ENCODE data around the gene CATSPERD. TPM values are rescaled to one million over a fixed set of nuclear protein-coding genes. Genes with fewer than 3 reads are reported as not detected.
A peak's percentile ranks its signal among the peaks of the same experiment; 100 is the strongest.

The CATSPERD gene
- total RNA-seq, 1 experiment from 2014 or later: not detected

GRCh38 chr19:5827891-5828660, 107.6 kb downstream of the CATSPERD start:
- CTCF ChIA-PET: interaction anchor here (1.9 kb wide), 1 partner anchor 24 kb away, joined by 11 read pairs; no protein-coding TSS in a partner anchor
- peak; percentile 88 for DNase-seq
- peak overlapping the region; percentile 59 for H3K4me3 ChIP-seq (ENCODE audit: low read length)
- TF ChIP-seq, protein P1, sequence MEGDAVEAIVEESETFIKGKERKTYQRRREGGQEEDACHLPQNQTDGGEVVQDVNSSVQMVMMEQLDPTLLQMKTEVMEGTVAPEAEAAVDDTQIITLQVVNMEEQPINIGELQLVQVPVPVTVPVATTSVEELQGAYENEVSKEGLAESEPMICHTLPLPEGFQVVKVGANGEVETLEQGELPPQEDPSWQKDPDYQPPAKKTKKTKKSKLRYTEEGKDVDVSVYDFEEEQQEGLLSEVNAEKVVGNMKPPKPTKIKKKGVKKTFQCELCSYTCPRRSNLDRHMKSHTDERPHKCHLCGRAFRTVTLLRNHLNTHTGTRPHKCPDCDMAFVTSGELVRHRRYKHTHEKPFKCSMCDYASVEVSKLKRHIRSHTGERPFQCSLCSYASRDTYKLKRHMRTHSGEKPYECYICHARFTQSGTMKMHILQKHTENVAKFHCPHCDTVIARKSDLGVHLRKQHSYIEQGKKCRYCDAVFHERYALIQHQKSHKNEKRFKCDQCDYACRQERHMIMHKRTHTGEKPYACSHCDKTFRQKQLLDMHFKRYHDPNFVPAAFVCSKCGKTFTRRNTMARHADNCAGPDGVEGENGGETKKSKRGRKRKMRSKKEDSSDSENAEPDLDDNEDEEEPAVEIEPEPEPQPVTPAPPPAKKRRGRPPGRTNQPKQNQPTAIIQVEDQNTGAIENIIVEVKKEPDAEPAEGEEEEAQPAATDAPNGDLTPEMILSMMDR (conservative IDR thresholded peaks at IDR 0.05; ENCODE audit: low read depth, low read length): no peak
- no peak for TF ChIP-seq EZH2 (IDR thresholded peaks at IDR 0.05; ENCODE audit: low read length, unreplicated experiment)
- TF ChIP-seq EZH2phosphoT487 (IDR thresholded peaks at IDR 0.05; ENCODE audit: borderline replicate concordance, low read length): no peak
- ATAC-seq: peak; percentile 64
- no peaks in the 10 kb centered on the region for H3K27me3 ChIP-seq (ENCODE audit: low read length)
- no peaks in the 10 kb centered on the region for H3F3A ChIP-seq (ENCODE audit: low read length, unreplicated experiment)
- no peaks in the 10 kb centered on the region for H4K20me1 ChIP-seq (ENCODE audit: low read length)
- no peaks in the 10 kb centered on the region for H3K9me3 ChIP-seq (ENCODE audit: low read length)
- H3K9me2 ChIP-seq (replicated peaks; ENCODE audit: low read length): no peaks in the 10 kb centered on the region
- BruUV-seq (replicated peaks): no TSS peak
- intact Hi-C loops (cut with micrococcal nuclease): no loop called here
- H3K9ac ChIP-seq (ENCODE audit: low read length): peak overlapping the region; percentile 68
- H3K36me3 ChIP-seq (ENCODE audit: low read depth, low read length): no peaks in the 10 kb centered on the region
- no peaks in the 10 kb centered on the region for H3K79me2 ChIP-seq (ENCODE audit: low read length)
- peak overlapping the region; percentile 83 for H2AFZ ChIP-seq (ENCODE audit: low read length)
- POLR2A ChIA-PET (ENCODE audit: unreplicated experiment): interaction anchor here (0.6 kb wide), 1 partner anchor 75 kb away, joined by 4 read pairs; the partner anchor contains the start of gene NDUFA11
- H3K4me2 ChIP-seq (ENCODE audit: low read length): peak overlapping the region; percentile 77
- H3K4me1 ChIP-seq (ENCODE audit: insufficient read depth, low read length): peaks cover 14% of the 10 kb centered on the region; the same call in 1 of the 2 replicates
- peak overlapping the region; percentile 35; the same call in 1 of the 2 replicates for H3K27ac ChIP-seq (ENCODE audit: low read length)

Other genes with a start within 250 kb of the CATSPERD start
- 0.58 and 0.69 TPM in 2 replicates for gene TINCR, start 152.7 kb upstream of the CATSPERD start, total RNA-seq (2014; rRNA removed)
- 77.5 and 101 TPM in 2 replicates for gene SAFB2, start 97.9 kb upstream of the CATSPERD start, total RNA-seq (2014; rRNA removed)
- gene SAFB, start 97.6 kb upstream of the CATSPERD start, total RNA-seq (2014; rRNA removed): 94.9 and 164 TPM in 2 replicates
- 331 and 456 TPM in 2 replicates for gene MICOS13, start 40.1 kb upstream of the CATSPERD start, total RNA-seq (2014; rRNA removed)
- gene HSD11B1L, start 39.6 kb upstream of the CATSPERD start, total RNA-seq (2014; rRNA removed): 8.6 and 10.9 TPM in 2 replicates
- 2,190 and 2,470 TPM in 2 replicates for gene RPL36, start 30.3 kb upstream of the CATSPERD start, total RNA-seq (2014; rRNA removed)
- gene LONP1, start 491 bp upstream of the CATSPERD start, total RNA-seq (2014; rRNA removed): 217 and 306 TPM in 2 replicates
- 3.5 and 5.6 TPM in 2 replicates for gene PRR22, start 64.1 kb downstream of the CATSPERD start, total RNA-seq (2014; rRNA removed)
- 118 and 148 TPM in 2 replicates for gene DUS3L, start 70.5 kb downstream of the CATSPERD start, total RNA-seq (2014; rRNA removed)
- 3.9 and 8.8 TPM in 2 replicates for gene NRTN, start 84.4 kb downstream of the CATSPERD start, total RNA-seq (2014; rRNA removed)
- 0.69 TPM in 1 of 2 replicates, not detected in the other for gene FUT6, start 119.1 kb downstream of the CATSPERD start, total RNA-seq (2014; rRNA removed)
- gene FUT3, start 130.8 kb downstream of the CATSPERD start, total RNA-seq (2014; rRNA removed): 7.7 and 7.8 TPM in 2 replicates
- gene FUT5, start 149.9 kb downstream of the CATSPERD start, total RNA-seq (2014; rRNA removed): 0.35 TPM in 1 of 2 replicates, not detected in the other
- gene NDUFA11, start 183.2 kb downstream of the CATSPERD start, total RNA-seq (2014; rRNA removed): 556 and 669 TPM in 2 replicates
- gene VMAC, start 184.2 kb downstream of the CATSPERD start, total RNA-seq (2014; rRNA removed): 7.8 and 8.3 TPM in 2 replicates
- 255 and 280 TPM in 2 replicates for gene CAPS, start 193.6 kb downstream of the CATSPERD start, total RNA-seq (2014; rRNA removed)